Gastrocnemius medialis (tissue), 4 donors: Measurements from ENCODE around the gene PNPO.

Experiments
- POLR2A ChIP-seq, 2 donors: fragments of 450-650 bp; IDR thresholded peaks; one replicate each; pipeline ENCODE4 v1.6.1; 2017; ENCODE audit warnings: antibody characterized with exemption in 2 of 2, mild to moderate bottlenecking in 2 of 2, moderate library complexity in 2 of 2
- TF ChIP-seq, protein P1 (sequence below), 5 experiments: fragments of 450-650 bp in 3 of 5; fragments of 200-600 bp in 2 of 5; sonication (generic) in 2 of 5; IDR thresholded peaks in 4 of 5; conservative IDR thresholded peaks in 1 of 5; 1 replicate in 4 of 5; 2 replicates in 1 of 5; pipeline ENCODE4 v1.5.1; 2016 to 2019; ENCODE audit warnings: antibody characterized with exemption in 5 of 5, mild to moderate bottlenecking in 3 of 5, moderate library complexity in 3 of 5

DNA sequence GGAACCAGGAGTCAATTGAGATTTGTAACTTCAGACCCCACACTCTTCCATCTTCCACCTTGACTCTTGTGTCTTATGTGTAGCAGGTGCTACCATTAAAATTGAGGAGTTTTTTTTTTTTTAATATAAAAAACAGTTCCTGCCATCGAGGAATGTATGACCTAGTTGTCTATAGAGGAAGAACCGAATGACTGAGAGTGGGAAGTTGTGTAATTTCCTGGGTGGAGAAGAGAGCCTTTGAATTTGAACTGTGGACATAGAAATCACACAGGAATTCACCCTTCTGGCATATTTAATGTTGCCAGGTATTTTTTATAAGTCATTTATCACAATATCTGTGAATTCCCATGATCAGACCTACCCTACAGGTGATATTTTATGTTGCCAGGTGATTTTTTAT lies 23.4 kb upstream of the PNPO start:
- TF ChIP-seq, protein P1, sequence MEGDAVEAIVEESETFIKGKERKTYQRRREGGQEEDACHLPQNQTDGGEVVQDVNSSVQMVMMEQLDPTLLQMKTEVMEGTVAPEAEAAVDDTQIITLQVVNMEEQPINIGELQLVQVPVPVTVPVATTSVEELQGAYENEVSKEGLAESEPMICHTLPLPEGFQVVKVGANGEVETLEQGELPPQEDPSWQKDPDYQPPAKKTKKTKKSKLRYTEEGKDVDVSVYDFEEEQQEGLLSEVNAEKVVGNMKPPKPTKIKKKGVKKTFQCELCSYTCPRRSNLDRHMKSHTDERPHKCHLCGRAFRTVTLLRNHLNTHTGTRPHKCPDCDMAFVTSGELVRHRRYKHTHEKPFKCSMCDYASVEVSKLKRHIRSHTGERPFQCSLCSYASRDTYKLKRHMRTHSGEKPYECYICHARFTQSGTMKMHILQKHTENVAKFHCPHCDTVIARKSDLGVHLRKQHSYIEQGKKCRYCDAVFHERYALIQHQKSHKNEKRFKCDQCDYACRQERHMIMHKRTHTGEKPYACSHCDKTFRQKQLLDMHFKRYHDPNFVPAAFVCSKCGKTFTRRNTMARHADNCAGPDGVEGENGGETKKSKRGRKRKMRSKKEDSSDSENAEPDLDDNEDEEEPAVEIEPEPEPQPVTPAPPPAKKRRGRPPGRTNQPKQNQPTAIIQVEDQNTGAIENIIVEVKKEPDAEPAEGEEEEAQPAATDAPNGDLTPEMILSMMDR (IDR thresholded peaks at IDR 0.05 in 4 of 5, conservative IDR thresholded peaks at IDR 0.05 in 1 of 5), result no peak
- TF ChIP-seq POLR2A (IDR thresholded peaks at IDR 0.05), result no peak
